EL (cell line): ENCODE results near the gene ZNF614.
"Not testable (repeated sequence)": the region's sequence is repeated elsewhere in the genome, so short reads cannot be mapped to it uniquely, and the experiment has no call there.

Source experiments
- DNase-seq: peaks from one replicate; pipeline ENCODE4 v3.0.0-alpha.2; 2016

Gene ZNF614

GRCh38 chr19:51986309-51987291 is 41.6 kb downstream of the ZNF614 start, which contains the start of gene ZNF350:
Gene ZNF350, minus strand, starts transcription at chr19:51986840. Its CDS starts 12,480 bp downstream, at chr19:51974360.
- peak; percentile 93 for DNase-seq

DNA sequence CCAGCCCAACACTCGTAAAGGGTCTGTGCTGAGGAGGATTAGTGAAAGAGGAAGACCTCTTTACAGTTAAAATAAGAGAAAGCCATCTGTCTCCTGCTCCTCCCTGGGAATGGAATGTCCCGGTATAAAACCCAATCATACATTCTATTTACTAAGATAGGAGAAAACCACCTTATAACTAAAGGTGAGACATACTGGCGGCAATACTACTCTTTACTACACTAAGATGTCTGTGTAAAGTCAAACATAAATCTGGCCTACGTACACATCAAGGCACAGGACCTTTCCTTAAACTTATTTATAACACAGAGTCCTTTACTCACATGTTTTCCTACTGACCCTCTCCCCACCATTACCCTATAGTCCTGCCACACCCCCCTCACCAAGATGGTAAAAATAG is 44.8 kb downstream of the ZNF614 start:
- no peak for DNase-seq

- DNase-seq = not testable (repeated sequence)
These were observed 47.3 kb downstream of the ZNF614 start for GRCh38 chr19:51980926-51981325.

GRCh38 chr19:51980116-51980736 is 48.0 kb downstream of the ZNF614 start:
- no peak for DNase-seq

- no peak for DNase-seq
These were observed 49.3 kb downstream of the ZNF614 start for GRCh38 chr19:51978882-51979281.

DNA sequence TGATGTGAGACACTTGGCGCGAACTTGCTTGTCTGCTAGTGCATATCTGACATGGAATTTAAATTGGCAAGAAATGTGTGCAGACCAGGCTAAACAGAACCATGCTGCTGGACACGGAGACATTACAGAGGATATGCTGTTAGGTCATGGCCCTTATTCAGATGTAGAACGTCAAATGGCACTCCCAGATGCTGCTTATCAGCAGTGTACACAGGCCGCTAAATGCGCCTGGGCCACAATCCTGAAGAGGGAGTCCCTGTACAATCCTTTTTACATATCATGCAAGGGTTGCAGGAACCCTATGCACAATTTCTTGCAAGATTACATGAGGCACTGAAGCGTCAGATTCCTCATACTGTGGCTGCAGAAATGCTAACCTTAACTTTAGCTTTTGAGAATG is 50.8 kb downstream of the ZNF614 start:
- no peak for DNase-seq

- no peak for DNase-seq
These were observed 51.3 kb downstream of the ZNF614 start for GRCh38 chr19:51976852-51977251.

DNA sequence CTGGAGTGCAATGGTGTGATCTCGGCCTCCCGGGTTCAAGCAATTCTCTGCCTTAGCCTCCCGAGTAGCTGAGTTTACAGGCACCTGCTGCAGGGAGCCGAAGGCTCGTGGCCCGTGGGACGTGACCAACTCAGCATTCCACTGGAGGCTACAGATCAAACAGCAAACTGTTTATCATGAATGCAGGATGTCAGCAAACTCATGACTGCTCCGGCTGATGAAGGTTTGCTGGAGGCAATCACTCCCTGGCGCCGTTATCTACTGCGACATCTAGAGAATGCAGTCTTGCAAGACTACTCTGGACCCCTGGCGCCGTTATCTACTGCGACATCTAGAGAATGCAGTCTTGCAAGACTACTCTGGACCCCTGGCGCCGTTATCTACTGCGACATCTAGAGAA is 52.4 kb downstream of the ZNF614 start:
- not testable (repeated sequence) for DNase-seq

- no peak for DNase-seq
These were observed 56.6 kb downstream of the ZNF614 start for GRCh38 chr19:51971624-51972023.

DNA sequence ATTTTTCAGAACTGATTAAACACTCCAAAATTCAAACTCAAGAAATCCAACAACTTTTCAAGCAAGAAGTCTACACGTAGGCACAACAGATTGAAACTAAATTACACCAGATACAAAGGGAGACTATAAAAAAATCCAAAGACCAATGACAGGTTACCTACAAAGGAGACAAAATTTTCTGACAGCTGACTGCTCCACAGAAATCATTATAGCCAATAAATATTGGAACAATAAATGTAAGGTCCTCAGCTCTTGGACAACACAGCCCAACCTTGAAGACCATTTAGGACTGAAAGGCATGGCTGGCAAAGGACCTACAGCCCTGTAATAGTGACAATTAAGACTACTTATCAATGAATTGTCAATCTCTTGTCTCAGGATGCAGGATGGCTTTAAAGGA is 57.5 kb downstream of the ZNF614 start:
- no peak for DNase-seq

DNA sequence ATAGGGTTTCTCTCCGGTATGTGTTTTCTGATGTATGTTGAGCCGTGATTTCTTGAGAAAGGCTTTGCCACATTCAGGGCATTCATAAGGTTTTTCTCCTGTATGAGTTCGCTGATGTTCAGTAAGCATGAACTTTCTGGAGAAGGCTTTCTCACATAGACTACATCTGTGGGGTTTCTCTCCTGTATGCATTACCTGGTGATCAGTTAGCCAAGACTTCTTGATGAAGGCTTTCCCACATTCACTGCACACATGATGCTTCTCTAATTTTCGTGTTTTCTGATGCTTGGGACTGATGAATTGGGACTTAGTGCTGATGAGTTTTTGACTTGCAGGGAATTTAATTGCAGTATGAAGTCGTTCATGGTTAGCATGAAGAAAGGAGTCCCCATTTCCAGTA is 62.6 kb downstream of the ZNF614 start:
- DNase-seq = no peak
